LNCaP clone FGC (cell line): ENCODE data around the gene BHLHA15.

Experiments
- DNase-seq: peaks from one replicate; pipeline ENCODE4 v3.0.0-alpha.2; 2011; ENCODE audit warnings: low read depth
- H3K4me3 ChIP-seq: 2 replicates; pipeline ENCODE4 v1.5.1; 2011; ENCODE audit warnings: mild to moderate bottlenecking, low read depth, low read length, control low read depth
- TF ChIP-seq, protein P1 (sequence below): IDR thresholded peaks from 2 replicates; pipeline ENCODE4 v1.5.1; 2012; ENCODE audit warnings: mild to moderate bottlenecking; ENCODE audit not compliant: control insufficient read depth, insufficient read depth; ENCODE audit errors: extremely low read depth

Gene BHLHA15

GRCh38 chr7:98229441-98229840 lies 18.2 kb downstream of the BHLHA15 start:
- DNase-seq: no peak
- TF ChIP-seq, protein P1, sequence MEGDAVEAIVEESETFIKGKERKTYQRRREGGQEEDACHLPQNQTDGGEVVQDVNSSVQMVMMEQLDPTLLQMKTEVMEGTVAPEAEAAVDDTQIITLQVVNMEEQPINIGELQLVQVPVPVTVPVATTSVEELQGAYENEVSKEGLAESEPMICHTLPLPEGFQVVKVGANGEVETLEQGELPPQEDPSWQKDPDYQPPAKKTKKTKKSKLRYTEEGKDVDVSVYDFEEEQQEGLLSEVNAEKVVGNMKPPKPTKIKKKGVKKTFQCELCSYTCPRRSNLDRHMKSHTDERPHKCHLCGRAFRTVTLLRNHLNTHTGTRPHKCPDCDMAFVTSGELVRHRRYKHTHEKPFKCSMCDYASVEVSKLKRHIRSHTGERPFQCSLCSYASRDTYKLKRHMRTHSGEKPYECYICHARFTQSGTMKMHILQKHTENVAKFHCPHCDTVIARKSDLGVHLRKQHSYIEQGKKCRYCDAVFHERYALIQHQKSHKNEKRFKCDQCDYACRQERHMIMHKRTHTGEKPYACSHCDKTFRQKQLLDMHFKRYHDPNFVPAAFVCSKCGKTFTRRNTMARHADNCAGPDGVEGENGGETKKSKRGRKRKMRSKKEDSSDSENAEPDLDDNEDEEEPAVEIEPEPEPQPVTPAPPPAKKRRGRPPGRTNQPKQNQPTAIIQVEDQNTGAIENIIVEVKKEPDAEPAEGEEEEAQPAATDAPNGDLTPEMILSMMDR: no peak
- no peak overlapping the region for H3K4me3 ChIP-seq

DNA sequence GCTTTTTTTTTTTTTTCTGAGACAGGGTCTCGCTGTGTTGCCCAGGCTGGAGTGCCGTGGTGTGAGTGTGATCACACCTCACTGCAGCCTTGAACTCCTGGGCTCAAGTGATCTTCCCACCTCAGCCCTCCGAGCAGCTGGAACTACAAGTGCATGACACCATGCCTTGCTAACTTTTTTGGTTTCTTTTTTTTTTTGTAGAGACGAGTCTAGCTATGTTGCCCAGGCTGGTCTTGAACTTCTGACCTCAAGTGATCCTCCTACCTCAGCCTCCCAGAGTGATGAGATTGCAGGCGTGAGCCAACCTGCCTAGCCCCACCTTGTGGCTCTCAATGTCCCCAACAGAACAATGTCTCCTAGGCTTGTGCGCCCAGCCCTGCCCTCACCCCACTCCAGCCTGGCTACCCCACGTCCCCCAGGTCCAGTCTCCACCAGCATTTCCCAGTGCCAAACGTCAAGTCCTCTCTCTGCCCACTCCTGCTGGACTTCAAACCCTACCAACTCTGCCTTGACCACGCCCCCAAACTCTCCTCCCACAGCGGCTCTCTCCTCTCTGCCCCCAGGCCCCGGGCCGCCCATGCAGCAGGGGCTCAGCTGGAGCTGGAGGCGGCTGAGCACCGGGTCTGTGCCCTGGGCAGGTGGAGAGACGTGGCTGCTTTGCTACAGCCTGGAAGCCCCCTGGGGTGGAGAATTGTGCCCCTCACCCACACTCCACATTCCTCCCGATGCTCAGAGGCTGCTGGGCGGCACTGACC lies 18.9 kb downstream of the BHLHA15 start:
- no peak for DNase-seq
- no peak overlapping the region for H3K4me3 ChIP-seq
- TF ChIP-seq, protein P1: no peak

DNA sequence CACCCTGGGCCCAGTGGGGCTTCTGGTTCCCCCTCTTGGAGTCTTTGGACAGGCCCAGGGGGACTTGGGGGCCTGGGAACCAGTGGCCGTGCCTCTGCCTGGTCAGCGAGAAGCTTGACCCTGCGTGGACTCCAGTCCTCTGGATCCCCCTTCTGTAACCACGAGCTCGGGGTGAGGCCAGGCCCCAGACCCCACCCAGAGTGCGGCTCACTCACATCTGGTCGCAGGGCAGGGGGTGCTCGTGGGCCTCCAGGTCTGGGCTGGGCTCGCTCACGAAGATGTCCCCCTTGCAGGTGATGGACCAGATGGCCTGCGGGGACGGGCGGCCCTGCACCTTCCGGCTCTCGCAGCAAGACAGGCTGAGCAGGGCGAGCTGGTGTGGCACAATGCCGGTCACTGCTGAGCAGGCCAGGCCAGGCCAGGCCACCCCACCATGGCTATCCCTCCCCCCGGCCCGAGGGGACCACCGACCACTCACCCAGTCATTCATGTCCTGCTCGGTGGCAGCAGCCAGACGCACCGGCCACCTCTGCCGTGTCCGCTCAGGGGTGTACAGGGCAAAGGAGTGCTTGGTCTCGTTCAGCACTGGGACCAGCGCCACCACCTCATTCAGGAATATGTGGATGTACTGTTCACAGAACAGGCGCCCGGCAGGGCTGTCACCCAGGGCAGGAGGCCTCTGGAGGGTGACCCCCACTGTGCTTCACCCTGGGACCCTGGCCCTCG lies 19.7 kb downstream of the BHLHA15 start:
- DNase-seq: no peak
- TF ChIP-seq, protein P1: no peak
- H3K4me3 ChIP-seq: no peak overlapping the region

DNA sequence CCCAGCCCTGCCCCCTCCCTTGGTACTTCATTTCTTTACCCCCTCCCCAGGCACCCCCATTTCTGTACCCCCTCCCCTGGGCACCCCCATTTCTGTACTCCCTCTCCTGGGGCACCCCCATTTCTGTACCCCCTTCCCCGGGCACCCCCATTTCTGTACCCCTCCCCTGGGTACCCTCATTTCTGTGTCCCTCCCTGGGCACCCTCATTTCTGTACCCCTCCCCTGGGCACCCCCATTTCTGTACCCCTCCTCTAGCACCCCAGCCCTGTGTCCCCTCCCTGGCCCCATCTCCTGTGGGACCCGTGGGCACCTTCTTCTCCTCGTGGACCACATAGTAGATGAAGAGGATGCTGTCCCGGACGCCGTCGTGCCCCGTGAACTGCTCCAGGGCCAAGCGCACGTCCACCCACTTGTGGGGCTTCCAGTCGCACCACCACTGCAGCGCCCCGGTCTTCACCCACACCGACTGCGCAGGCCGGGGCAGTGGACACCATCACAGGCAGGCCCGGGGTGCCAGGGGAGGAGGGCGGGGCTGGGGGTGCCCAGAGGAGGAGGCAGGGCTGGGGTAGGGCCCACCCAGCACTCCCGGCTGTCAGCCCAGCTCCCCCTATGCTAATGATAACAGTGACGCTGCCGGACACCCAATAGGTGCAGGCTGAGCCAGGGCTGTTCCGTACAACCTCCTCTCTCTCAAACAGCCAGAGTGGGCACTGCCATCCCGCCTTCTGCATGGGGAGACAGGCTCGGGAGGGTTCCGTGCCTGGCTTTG lies 20.4 kb downstream of the BHLHA15 start:
- TF ChIP-seq, protein P1: no peak
- DNase-seq: no peak
- H3K4me3 ChIP-seq: no peak overlapping the region

GRCh38 chr7:98232263-98232585 lies 21.0 kb downstream of the BHLHA15 start:
- TF ChIP-seq, protein P1: no peak
- no peak overlapping the region for H3K4me3 ChIP-seq
- DNase-seq: no peak

DNA sequence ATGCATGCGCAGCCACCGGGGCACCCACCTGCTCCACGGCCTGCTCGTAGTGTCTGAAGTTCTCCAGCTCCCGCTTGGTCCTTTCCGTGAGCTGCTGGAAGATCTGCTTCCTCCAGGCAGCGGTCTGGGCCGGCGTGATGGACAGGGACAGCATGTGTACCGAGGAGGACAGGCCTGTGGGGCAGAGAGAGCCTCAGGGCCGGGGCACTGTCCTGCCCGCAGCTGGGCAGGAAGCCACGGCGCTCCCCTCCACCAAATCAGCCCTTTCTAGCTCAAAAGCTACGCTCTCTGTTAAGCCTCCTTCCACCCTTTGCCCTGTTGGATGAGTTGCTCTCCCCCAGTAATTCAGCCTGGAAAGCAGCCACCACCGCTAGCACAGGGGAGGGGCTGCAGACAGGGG lies 21.6 kb downstream of the BHLHA15 start:
- no peak overlapping the region for H3K4me3 ChIP-seq
- no peak for DNase-seq
- TF ChIP-seq, protein P1: no peak
